Karpas-422 (cell line): ENCODE results near the gene RHOF. TPM values are rescaled to one million over a fixed set of nuclear protein-coding genes. Genes with fewer than 3 reads are reported as not detected.
"Not testable (repeated sequence)": the region's sequence is repeated elsewhere in the genome, so short reads cannot be mapped to it uniquely, and the experiment has no call there.

Source experiments
- DNase-seq: peaks from one replicate; pipeline ENCODE4 v3.0.0-alpha.2; 2015
- H2AFZ ChIP-seq: fragments of 200-600 bp; sonication (generic); 2 replicates; pipeline ENCODE4 v1.6.1; 2014; ENCODE audit warnings: antibody characterized with exemption, low read length, mixed read lengths
- H3K27ac ChIP-seq: fragments of 200-600 bp; sonication (generic); 2 replicates; pipeline ENCODE4 v1.5.1; 2014; ENCODE audit warnings: mild to moderate bottlenecking, low read length, moderate library complexity
- H3K27me3 ChIP-seq: fragments of 200-600 bp; sonication (generic); 2 replicates; pipeline ENCODE4 v1.6.1; 2014; ENCODE audit warnings: low read length, mixed read lengths
- H3K36me3 ChIP-seq: fragments of 200-600 bp; sonication (generic); 2 replicates; pipeline ENCODE4 v1.6.1; 2014; ENCODE audit warnings: low read length, mixed read lengths; ENCODE audit not compliant: insufficient read depth
- H3K4me1 ChIP-seq: fragments of 200-600 bp; sonication (generic); 2 replicates; pipeline ENCODE4 v1.6.1; 2014; ENCODE audit warnings: mild to moderate bottlenecking, low read length, mixed read lengths
- H3K4me2 ChIP-seq: fragments of 200-600 bp; sonication (generic); 2 replicates; pipeline ENCODE4 v1.6.1; 2014; ENCODE audit warnings: low read length, low read depth, mild to moderate bottlenecking; ENCODE audit not compliant: poor library complexity, severe bottlenecking
- H3K4me3 ChIP-seq: fragments of 200-600 bp; sonication (generic); 2 replicates; pipeline ENCODE4 v1.5.1; 2014; ENCODE audit warnings: mild to moderate bottlenecking, antibody characterized with exemption, low read length, mixed read lengths
- H3K79me2 ChIP-seq: fragments of 200-600 bp; sonication (generic); 2 replicates; pipeline ENCODE4 v1.6.1; 2014; ENCODE audit warnings: mild to moderate bottlenecking, low read length, mixed read lengths
- H3K9ac ChIP-seq: fragments of 200-600 bp; sonication (generic); 2 replicates; pipeline ENCODE4 v1.6.0; 2014; ENCODE audit warnings: low read length
- H3K9me2 ChIP-seq: fragments of 200-600 bp; sonication (generic), shearing (Covaris generic); replicated peaks from 2 replicates; pipeline ENCODE4 v1.6.0; 2014; ENCODE audit warnings: mild to moderate bottlenecking, low read length, moderate library complexity; ENCODE audit not compliant: insufficient read depth
- H3K9me3 ChIP-seq: fragments of 300-700, 200-600 bp; sonication (generic); 2 replicates; pipeline ENCODE4 v1.6.1; 2014; ENCODE audit warnings: low read length, mixed read lengths
- H4K20me1 ChIP-seq: fragments of 200-600 bp; sonication (generic); 2 replicates; pipeline ENCODE4 v1.6.1; 2014; ENCODE audit warnings: mild to moderate bottlenecking, antibody characterized with exemption, low read length, low read depth; ENCODE audit not compliant: insufficient read depth
- total RNA-seq: library from RNA; depleted of rRNA; stranded (reverse); fragments of >200 nt; shearing (Covaris generic); gene quantifications from 2 replicates; pipeline ENCODE4 v1.2.3, GENCODE V29; 2014; ENCODE audit warnings: low replicate concordance

The RHOF gene
- total RNA-seq, 1 experiment from 2014 or later = 7.2 TPM

GRCh38 chr12:121793838-121794533, 498 bp upstream of the RHOF start:
- Histone ChIP-seq H3K4me1 (peaks cover 46% of the 10 kb centered on the region), H3K27ac (no peak overlapping the region), H3K36me3 (no peaks in the 10 kb centered on the region), H4K20me1 (peaks cover 4% of the 10 kb centered on the region; the same call in 1 of the 2 replicates), H3K9me2 (no peaks in the 10 kb centered on the region), H3K4me2 (peak overlapping the region; percentile 60), H3K9ac (peak overlapping the region; percentile 56), H3K9me3 (no peaks in the 10 kb centered on the region), H3K79me2 (no peaks in the 10 kb centered on the region), H3K4me3 (peak overlapping the region; percentile 65), H2AFZ (peak overlapping the region; percentile 59; the same call in 1 of the 2 replicates), H3K27me3 (no peaks in the 10 kb centered on the region)
- peak; percentile 96 for DNase-seq

- H3K4me2 ChIP-seq = peak overlapping the region; percentile 60
- H3K79me2 ChIP-seq = no peaks in the 10 kb centered on the region
- no peaks in the 10 kb centered on the region for H3K9me3 ChIP-seq
- no peak overlapping the region for H3K27ac ChIP-seq
- H2AFZ ChIP-seq = no peak overlapping the region
- peak; percentile 68 for DNase-seq
- H3K9ac ChIP-seq = peak overlapping the region; percentile 53
- H3K4me3 ChIP-seq = peak overlapping the region; percentile 65
- no peaks in the 10 kb centered on the region for H3K27me3 ChIP-seq
- peaks cover 44% of the 10 kb centered on the region for H3K4me1 ChIP-seq
- peaks cover 4% of the 10 kb centered on the region; the same call in 1 of the 2 replicates for H4K20me1 ChIP-seq
- H3K9me2 ChIP-seq = no peaks in the 10 kb centered on the region
- no peaks in the 10 kb centered on the region for H3K36me3 ChIP-seq
These were observed 665 bp downstream of the RHOF start for GRCh38 chr12:121792607-121793439.

- Histone ChIP-seq H3K36me3 (no peaks in the 10 kb centered on the region), H3K27me3 (no peaks in the 10 kb centered on the region), H3K4me3 (no peak overlapping the region), H3K79me2 (no peaks in the 10 kb centered on the region), H3K4me2 (no peak overlapping the region), H4K20me1 (peaks cover 4% of the 10 kb centered on the region; the same call in 1 of the 2 replicates), H3K9me3 (no peaks in the 10 kb centered on the region), H2AFZ (no peak overlapping the region), H3K9me2 (no peaks in the 10 kb centered on the region), H3K4me1 (peaks cover 44% of the 10 kb centered on the region), H3K27ac (no peak overlapping the region), H3K9ac (no peak overlapping the region)
- DNase-seq = peak; percentile 43
These were observed 1.6 kb downstream of the RHOF start for GRCh38 chr12:121791671-121792551.

- H3K9me2 ChIP-seq, H3K27ac ChIP-seq, H2AFZ ChIP-seq, DNase-seq, H3K36me3 ChIP-seq, H3K9me3 ChIP-seq, H3K4me3 ChIP-seq, H4K20me1 ChIP-seq, H3K27me3 ChIP-seq, H3K4me2 ChIP-seq, H3K79me2 ChIP-seq: not testable (repeated sequence)
- Histone ChIP-seq H3K4me1 (peaks cover 44% of the 10 kb centered on the region), H3K9ac (0 out of 2 replicates have a peak overlapping the region, but pooled peaks have one; percentile 51)
These were observed 2.7 kb downstream of the RHOF start for GRCh38 chr12:121790785-121791184.

GRCh38 chr12:121789800-121790728, 3.4 kb downstream of the RHOF start:
- Histone ChIP-seq H3K9ac (peak overlapping the region; percentile 51), H3K79me2 (no peaks in the 10 kb centered on the region), H2AFZ (peak overlapping the region; percentile 18; the same call in 1 of the 2 replicates), H3K9me2 (no peaks in the 10 kb centered on the region), H3K36me3 (no peaks in the 10 kb centered on the region), H3K4me2 (peak overlapping the region; percentile 34), H3K4me1 (peaks cover 41% of the 10 kb centered on the region), H3K27ac (no peak overlapping the region), H4K20me1 (no peaks in the 10 kb centered on the region), H3K9me3 (no peaks in the 10 kb centered on the region), H3K4me3 (no peak overlapping the region; the same call in 1 of the 2 replicates), H3K27me3 (no peaks in the 10 kb centered on the region)
- peak; percentile 81 for DNase-seq

DNA sequence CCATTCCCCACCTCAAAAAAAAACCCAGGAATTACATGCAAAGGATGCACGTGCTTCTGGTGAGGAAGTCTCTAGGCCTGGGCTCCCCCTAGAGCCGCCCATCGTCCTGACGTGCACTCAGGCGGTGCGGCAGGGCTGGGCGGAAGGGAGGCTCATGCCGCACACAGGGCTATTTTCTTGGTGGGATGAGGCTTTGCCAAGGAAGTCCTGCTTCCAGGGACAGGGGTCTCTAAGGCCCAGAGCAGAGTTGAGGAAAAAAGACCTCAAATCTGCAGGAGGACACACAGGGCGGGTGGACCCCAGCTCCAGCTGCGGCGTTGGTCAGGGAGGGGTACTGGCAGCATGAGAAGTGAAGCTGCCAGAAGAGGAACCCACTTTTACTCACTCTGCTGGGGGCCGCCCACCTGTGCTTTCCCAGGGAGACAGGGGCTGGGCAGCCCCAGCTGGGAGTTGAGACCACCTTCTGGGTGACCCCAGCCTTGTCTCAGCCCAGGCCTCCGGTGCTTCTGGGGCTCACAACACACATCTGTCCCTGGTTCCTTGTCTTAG, 4.2 kb downstream of the RHOF start:
- no peaks in the 10 kb centered on the region for H3K27me3 ChIP-seq
- H3K27ac ChIP-seq = no peak overlapping the region
- H2AFZ ChIP-seq = 0 out of 2 replicates have a peak overlapping the region, but pooled peaks have one; percentile 39
- H3K9ac ChIP-seq = peak overlapping the region; percentile 51
- no peak overlapping the region; the same call in 1 of the 2 replicates for H3K4me3 ChIP-seq
- no peaks in the 10 kb centered on the region for H3K79me2 ChIP-seq
- peak overlapping the region; percentile 34 for H3K4me2 ChIP-seq
- no peaks in the 10 kb centered on the region for H3K9me2 ChIP-seq
- no peak for DNase-seq
- no peaks in the 10 kb centered on the region for H3K36me3 ChIP-seq
- H3K9me3 ChIP-seq = no peaks in the 10 kb centered on the region
- H4K20me1 ChIP-seq = no peaks in the 10 kb centered on the region
- H3K4me1 ChIP-seq = peaks cover 34% of the 10 kb centered on the region

GRCh38 chr12:121788176-121788818, 5.2 kb downstream of the RHOF start:
- H3K79me2 ChIP-seq = no peaks in the 10 kb centered on the region
- no peak for DNase-seq
- no peaks in the 10 kb centered on the region for H3K9me2 ChIP-seq
- H3K9me3 ChIP-seq = no peaks in the 10 kb centered on the region
- H3K27me3 ChIP-seq = no peaks in the 10 kb centered on the region
- H3K27ac ChIP-seq = no peak overlapping the region
- H4K20me1 ChIP-seq = no peaks in the 10 kb centered on the region
- H3K4me2 ChIP-seq = no peak overlapping the region
- no peaks in the 10 kb centered on the region for H3K36me3 ChIP-seq
- peaks cover 25% of the 10 kb centered on the region for H3K4me1 ChIP-seq
- no peak overlapping the region for H3K4me3 ChIP-seq
- no peak overlapping the region for H2AFZ ChIP-seq
- no peak overlapping the region for H3K9ac ChIP-seq
